Activated CD8-positive, alpha-beta T cell treated with anti-CD3 and anti-CD28 coated beads, Interleukin-2, amount 10 ng/mL, durations not matched to agents 7 days and 5 days (primary cell): ENCODE data around the gene UVRAG. TPM values are rescaled to one million over a fixed set of nuclear protein-coding genes. Genes with fewer than 3 reads are reported as not detected.
"Not testable (repeated sequence)": the region's sequence is repeated elsewhere in the genome, so short reads cannot be mapped to it uniquely, and the experiment has no call there.

ENCODE experiments used
- ATAC-seq: fragments of 150-1000 bp; cut with Tn5 transposase; one replicate; pipeline ENCODE4 v1.10.0; 2021; ENCODE audit warnings: moderate library complexity
- CTCF ChIA-PET: fragments of 350-600 bp; sonication (Branson Sonifier 250); formaldehyde crosslinking; loops from one replicate; lab custom pipeline; 2021; ENCODE audit warnings: antibody characterized with exemption; lab: Charles Lee
- POLR2A ChIA-PET: fragments of 350-600 bp; sonication (Branson Sonifier 250); formaldehyde crosslinking; loops from one replicate; lab custom pipeline; 2021; ENCODE audit warnings: antibody characterized with exemption; lab: Charles Lee
- DNase-seq: peaks from one replicate; pipeline ENCODE4 v3.0.0-alpha.2; 2020
- H3K27ac Mint-ChIP-seq: one replicate; pipeline ENCODE4 v1.8.0; 2021; ENCODE audit warnings: mild to moderate bottlenecking, mixed read lengths
- H3K27me3 Mint-ChIP-seq: one replicate; pipeline ENCODE4 v1.8.0; 2021; ENCODE audit warnings: low read depth, mixed read lengths
- H3K36me3 Mint-ChIP-seq: one replicate; pipeline ENCODE4 v1.8.0; 2021; ENCODE audit warnings: low read depth, mixed read lengths
- H3K4me1 Mint-ChIP-seq: one replicate; pipeline ENCODE4 v1.8.0; 2021; ENCODE audit warnings: low read depth, mixed read lengths
- H3K4me3 Mint-ChIP-seq: one replicate; pipeline ENCODE4 v1.8.0; 2021; ENCODE audit warnings: mild to moderate bottlenecking, mixed read lengths
- H3K9me3 Mint-ChIP-seq: one replicate; pipeline ENCODE4 v1.8.0; 2022; ENCODE audit warnings: mixed read lengths; ENCODE audit not compliant: insufficient read depth
- total RNA-seq, 2 experiments: library from RNA; stranded (reverse); gene quantifications; one replicate each; pipeline ENCODE4 v1.2.3, GENCODE V29; 2021

The UVRAG gene
- total RNA-seq, 2 experiments from 2014 or later = 19.8 to 21.1 TPM

DNA sequence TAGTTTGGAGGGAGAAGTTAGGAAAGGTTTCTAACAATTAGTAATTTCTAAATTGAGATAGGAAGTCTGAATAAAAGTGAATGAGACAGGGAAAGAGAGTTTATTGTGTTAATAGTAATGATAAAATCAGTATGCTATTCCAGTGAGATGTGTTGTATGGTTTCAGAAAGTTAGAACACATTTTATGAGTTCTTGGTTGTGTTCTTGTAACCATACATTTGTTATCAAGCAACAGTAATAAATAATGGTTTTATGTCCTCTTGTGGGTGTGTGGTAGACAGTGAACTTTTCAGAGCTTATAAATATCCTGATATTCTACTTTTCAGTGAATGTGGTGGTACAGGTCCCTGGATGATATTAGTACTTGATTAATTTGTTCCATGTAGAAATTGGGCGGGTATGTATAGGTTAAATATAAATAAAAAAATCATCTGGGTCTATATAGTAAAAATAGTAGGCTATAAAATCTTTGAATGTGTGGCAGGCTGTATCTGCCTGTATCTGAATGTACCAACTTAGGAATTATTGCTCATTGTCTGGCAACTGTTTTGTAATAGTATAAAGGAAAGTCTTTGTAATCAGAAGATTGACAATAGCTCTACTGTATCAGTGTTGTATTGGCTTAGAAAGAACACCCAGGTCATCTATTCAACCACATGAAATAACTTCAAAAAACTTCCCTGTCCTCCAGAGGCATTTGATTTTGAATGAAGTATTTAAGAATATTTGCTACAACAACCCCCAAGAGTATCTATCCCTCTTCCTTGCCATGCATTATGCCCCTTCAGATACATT, 54.8 kb downstream of the UVRAG start:
- H3K4me1 Mint-ChIP-seq = peaks cover 14% of the 10 kb centered on the region

DNA sequence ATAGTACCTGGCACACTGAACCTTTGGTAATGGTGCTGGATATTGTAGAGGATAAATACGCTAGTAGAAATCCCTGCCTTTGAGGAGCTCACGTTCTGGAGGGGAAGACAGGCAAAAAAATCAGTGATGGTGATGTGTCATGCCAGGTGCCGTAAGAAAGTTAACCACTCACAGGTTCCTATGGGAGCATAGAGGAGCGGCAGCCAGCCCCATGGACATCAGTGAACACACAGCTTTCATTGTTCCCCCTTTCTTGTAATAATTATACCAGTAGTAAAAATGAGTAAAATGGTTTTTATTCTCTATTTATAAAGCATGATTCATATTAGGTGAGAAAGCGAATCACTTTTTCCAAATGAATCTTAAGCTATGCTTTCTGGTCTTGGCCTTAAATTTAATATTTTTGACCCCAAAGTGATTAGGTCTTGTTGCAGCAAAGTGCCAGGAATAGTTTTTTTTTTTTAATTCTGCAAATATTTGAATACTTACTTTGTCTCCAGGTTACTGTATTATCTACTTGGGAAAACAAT, 57.9 kb downstream of the UVRAG start:
- ATAC-seq = no peak
- H3K36me3 Mint-ChIP-seq = no peaks in the 10 kb centered on the region
- peaks cover 14% of the 10 kb centered on the region for H3K4me1 Mint-ChIP-seq

More for the DNA sequence above, 54.8 kb downstream of the UVRAG start:
- POLR2A ChIA-PET = no interaction called here
- Mint-ChIP-seq H3K36me3 (peaks cover 2% of the 10 kb centered on the region), H3K27ac (no peak overlapping the region), H3K27me3 (no peaks in the 10 kb centered on the region), H3K9me3 (no peaks in the 10 kb centered on the region), H3K4me3 (no peak overlapping the region)
- DNase-seq (no peak), ATAC-seq (no peak)
- CTCF ChIA-PET = interaction anchor here (0.6 to 5.3 kb wide), 8 partner anchors 38 to 339 kb away, joined by 3 to 97 read pairs (median 5); partner anchors contain the start of gene UVRAG

DNA sequence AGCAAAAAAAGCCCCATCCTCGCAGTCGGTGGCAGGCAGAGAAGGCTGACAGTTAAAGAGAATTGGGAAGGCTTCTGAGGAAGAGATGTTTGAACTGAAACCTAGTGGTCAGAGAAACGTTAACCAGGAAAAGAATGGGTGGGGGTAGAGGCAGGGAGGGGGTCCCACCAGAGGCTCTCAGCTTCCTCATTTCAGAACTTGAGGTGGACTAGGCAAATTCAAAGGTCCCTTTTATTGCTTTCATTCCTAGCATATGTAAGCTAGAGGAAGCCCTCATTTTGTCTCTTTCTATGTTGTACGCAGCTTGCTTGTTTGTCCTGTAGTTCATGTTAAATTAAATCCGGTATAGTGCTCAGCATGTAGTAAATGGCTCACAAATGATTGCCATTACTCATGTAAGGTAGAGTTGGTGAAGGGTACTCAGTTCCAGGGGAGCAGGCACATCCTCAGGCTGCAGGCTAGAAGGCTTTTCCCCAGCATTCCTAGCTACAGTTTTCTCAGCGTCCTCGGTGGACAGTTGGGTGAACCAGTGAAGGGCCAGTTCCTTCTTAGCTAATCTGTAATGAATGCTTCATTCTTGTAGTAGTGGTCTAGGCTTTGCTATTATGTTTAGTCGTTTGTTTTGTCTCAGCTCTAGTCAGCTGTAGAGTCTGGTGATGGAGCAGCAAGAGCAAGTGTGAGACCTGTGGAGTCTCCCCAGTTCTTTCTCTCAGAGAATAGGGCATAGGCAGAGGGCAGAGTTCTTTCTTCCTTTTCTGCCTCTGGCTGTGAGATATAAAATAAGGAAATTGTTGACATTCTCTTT, 58.6 kb downstream of the UVRAG start:
- peaks cover 14% of the 10 kb centered on the region for H3K4me1 Mint-ChIP-seq
- H3K4me3 Mint-ChIP-seq = no peak overlapping the region
- no peaks in the 10 kb centered on the region for H3K36me3 Mint-ChIP-seq
- DNase-seq (no peak), ATAC-seq (no peak)
- H3K27ac Mint-ChIP-seq = no peak overlapping the region
- no peaks in the 10 kb centered on the region for H3K27me3 Mint-ChIP-seq
- POLR2A ChIA-PET = no interaction called here
- CTCF ChIA-PET = interaction anchor here (0.8 to 2.5 kb wide), 7 partner anchors 12 to 335 kb away, joined by 3 to 16 read pairs (median 3); partner anchors contain the start of gene UVRAG
- no peaks in the 10 kb centered on the region for H3K9me3 Mint-ChIP-seq

More for the DNA sequence above, 57.9 kb downstream of the UVRAG start:
- Mint-ChIP-seq H3K9me3 (no peaks in the 10 kb centered on the region), H3K4me3 (no peak overlapping the region), H3K27me3 (no peaks in the 10 kb centered on the region), H3K27ac (no peak overlapping the region)
- ChIA-PET POLR2A (interaction anchor here (0.6 kb wide), 1 partner anchor 1425 kb away, joined by 4 read pairs; no protein-coding TSS in a partner anchor), CTCF (interaction anchor here (0.6 to 2.5 kb wide), 9 partner anchors 12 to 279 kb away, joined by 3 to 16 read pairs (median 3); partner anchors contain the start of gene UVRAG)
- no peak for DNase-seq

DNA sequence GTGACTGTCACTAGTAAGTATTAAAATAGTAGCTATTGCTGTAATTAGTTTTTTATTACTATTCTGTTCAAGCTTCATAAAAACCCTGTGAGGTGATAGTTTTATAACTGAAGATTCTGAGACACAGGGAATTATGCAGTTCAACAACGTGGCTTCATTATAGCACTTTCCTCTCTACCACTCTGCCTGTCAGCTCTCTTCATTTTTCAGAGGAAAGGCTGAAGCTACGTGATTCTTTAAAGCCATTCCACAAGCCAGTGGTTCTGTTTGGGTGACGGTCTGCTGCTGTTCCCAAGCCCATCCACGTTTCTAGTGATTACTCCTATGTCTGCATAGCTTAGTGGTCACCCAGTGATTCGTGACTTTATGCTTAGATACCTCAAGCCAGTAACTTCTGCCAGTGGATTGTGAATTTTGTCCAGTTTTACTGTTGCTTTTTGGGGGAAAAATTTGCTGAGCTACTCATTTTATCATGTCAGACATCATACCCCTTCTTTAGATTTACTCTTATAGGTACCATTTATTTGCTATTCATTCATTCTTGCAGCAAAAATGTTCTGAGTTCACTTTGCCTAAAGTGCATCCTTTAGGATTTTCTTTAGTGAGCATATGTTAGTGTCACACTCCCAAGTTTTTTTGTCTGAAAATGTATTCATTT, 59.8 kb downstream of the UVRAG start:
- ATAC-seq = no peak
- DNase-seq = no peak
- CTCF ChIA-PET = interaction anchor here (1.2 to 2.5 kb wide), 3 partner anchors 72 to 334 kb away, joined by 4 to 16 read pairs (median 7); no protein-coding TSS in a partner anchor
- Mint-ChIP-seq H3K36me3 (no peaks in the 10 kb centered on the region), H3K4me3 (no peak overlapping the region), H3K27me3 (no peaks in the 10 kb centered on the region), H3K27ac (no peak overlapping the region), H3K9me3 (no peaks in the 10 kb centered on the region), H3K4me1 (peaks cover 14% of the 10 kb centered on the region)
- POLR2A ChIA-PET = no interaction called here

DNA sequence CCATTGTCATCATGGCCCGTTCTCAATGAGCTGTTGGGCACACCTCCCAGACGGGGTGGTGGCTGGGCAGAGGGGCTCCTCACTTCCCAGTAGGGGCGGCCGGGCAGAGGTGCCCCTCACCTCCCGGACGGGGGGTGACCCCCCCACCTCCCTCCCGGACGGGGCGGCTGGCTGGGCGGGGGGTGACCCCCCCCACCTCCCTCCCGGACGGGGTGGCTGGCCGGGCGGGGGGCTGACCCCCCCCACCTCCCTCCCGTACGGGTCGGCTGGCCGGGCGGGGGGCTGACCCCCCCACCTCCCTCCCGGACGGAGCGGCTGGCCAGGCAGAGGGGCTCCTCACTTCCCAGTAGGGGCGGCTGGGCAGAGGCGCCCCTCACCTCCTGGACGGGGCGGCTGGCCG, 62.3 kb downstream of the UVRAG start:
- ATAC-seq, DNase-seq, CTCF ChIA-PET, H3K27me3 Mint-ChIP-seq, H3K4me3 Mint-ChIP-seq, H3K27ac Mint-ChIP-seq, H3K36me3 Mint-ChIP-seq, POLR2A ChIA-PET, H3K9me3 Mint-ChIP-seq: not testable (repeated sequence)
- H3K4me1 Mint-ChIP-seq = peaks cover 14% of the 10 kb centered on the region

DNA sequence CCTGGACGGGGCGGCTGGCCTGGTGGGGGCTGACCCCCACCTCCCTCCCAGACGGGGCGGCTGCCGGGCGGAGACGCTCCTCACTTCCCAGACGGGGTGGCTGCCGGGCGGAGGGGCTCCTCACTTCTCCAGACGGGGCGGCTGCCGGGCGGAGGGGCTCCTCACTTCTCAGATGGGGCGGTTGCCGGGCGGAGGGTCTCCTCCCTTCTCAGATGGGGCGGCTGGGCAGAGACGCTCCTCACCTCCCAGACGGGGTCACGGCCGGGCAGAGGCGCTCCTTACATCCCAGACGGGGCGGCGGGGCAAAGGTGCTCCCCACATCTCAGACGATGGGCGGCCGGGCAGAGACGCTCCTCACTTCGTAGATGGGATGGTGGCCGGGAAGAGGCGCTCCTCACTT, 62.9 kb downstream of the UVRAG start:
- H3K27me3 Mint-ChIP-seq, DNase-seq, CTCF ChIA-PET, H3K36me3 Mint-ChIP-seq, H3K4me1 Mint-ChIP-seq, ATAC-seq, H3K9me3 Mint-ChIP-seq, H3K27ac Mint-ChIP-seq, H3K4me3 Mint-ChIP-seq: not testable (repeated sequence)
- POLR2A ChIA-PET = interaction anchor here (0.9 kb wide), 1 partner anchor 15 kb away, joined by 4 read pairs; no protein-coding TSS in a partner anchor

DNA sequence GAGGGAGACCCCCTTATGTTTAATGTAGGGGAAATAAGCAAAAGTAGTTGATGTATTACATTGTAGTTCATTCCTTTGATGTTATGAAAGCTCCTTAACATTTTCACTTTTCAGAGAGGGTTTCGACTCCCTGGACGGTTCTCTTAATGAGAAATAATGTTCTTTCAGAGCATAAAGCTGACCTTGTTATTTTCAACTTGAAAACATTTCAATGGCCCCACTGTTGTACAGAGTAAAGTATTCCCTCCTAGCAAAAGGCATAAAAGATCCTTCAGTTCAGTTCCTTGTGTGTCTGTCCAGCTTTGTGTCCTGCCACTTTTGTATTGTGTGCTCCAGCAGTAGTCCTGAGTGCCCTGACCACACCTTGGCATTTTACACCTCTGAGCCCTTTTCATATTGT, 63.9 kb downstream of the UVRAG start:
- H3K27ac Mint-ChIP-seq = no peak overlapping the region
- H3K4me1 Mint-ChIP-seq = peaks cover 2% of the 10 kb centered on the region
- H3K27me3 Mint-ChIP-seq = no peaks in the 10 kb centered on the region
- H3K36me3 Mint-ChIP-seq = peaks cover 6% of the 10 kb centered on the region
- DNase-seq (no peak), ATAC-seq (no peak)
- ChIA-PET POLR2A (interaction anchor here (0.9 kb wide), 1 partner anchor 16 kb away, joined by 4 read pairs; no protein-coding TSS in a partner anchor), CTCF (no interaction called here)
- no peak overlapping the region for H3K4me3 Mint-ChIP-seq
- no peaks in the 10 kb centered on the region for H3K9me3 Mint-ChIP-seq

DNA sequence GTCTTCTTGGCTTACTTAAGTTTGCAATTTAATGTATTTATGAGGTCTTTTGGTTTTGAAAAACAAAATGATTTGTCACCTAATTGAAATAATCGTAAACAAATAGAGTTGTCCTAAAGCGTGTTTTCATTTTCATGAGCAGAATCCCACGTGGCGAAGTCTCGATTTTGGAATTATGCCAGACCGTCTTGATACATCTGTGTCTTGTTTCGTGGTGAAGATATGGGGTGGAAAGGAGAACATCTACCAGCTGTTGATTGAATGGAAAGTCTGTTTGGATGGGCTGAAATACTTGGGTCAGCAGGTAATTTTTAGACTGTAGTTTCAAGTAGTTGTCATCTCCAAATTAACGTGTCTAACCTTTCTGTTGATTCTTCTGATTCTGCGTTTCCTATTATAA, 64.7 kb downstream of the UVRAG start:
- ATAC-seq (no peak), DNase-seq (no peak)
- ChIA-PET CTCF (interaction anchor here (1.0 kb wide), 1 partner anchor 13 kb away, joined by 3 read pairs; no protein-coding TSS in a partner anchor), POLR2A (no interaction called here)
- no peak overlapping the region for H3K27ac Mint-ChIP-seq
- peaks cover 6% of the 10 kb centered on the region for H3K36me3 Mint-ChIP-seq
- H3K27me3 Mint-ChIP-seq = no peaks in the 10 kb centered on the region
- H3K4me1 Mint-ChIP-seq = no peaks in the 10 kb centered on the region
- H3K4me3 Mint-ChIP-seq = no peak overlapping the region
- H3K9me3 Mint-ChIP-seq = no peaks in the 10 kb centered on the region

DNA sequence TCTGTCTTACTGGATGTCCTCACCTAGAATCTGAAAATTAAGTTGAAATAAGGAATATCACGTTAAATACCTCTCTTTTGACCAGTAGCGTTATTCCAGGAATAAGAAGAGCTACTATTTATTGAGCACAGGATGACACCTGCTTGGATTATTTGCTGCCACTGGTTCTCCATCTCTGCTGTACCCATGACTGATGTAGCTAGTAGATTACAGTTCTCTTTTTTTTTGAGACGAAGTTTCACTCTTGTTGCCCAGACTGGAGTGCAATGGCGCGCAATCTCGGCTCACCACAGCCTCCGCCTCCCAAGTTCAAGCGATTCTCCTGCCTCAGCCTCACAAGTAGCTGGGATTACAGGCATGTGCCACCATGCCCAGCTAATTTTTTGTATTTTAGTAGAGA, 65.3 kb downstream of the UVRAG start:
- CTCF ChIA-PET = interaction anchor here (0.7 to 1.7 kb wide), 3 partner anchors 13 to 328 kb away, joined by 3 read pairs; no protein-coding TSS in a partner anchor
- ATAC-seq, H3K4me1 Mint-ChIP-seq, H3K27ac Mint-ChIP-seq, POLR2A ChIA-PET, H3K4me3 Mint-ChIP-seq, H3K36me3 Mint-ChIP-seq, H3K9me3 Mint-ChIP-seq, DNase-seq, H3K27me3 Mint-ChIP-seq: not testable (repeated sequence)

DNA sequence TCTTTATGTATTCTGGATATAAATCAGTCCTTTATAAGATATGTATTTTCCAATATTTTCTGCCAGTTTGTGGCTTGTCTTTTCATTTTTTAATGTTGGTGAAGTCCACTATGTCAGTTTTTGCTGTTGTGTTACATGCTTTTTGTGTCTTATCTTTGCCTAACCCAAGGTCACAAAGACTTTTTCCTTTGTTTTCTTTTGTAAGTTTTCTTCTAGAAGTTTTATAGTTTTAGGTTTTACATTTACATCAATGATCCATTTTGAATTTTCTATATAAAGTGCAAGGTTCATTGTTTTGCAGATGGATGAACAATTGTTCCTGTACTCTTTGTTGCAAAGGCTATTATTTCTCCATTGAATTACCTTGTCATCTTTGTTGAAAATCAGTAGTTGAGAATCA, 69.3 kb downstream of the UVRAG start:
- H3K9me3 Mint-ChIP-seq = no peaks in the 10 kb centered on the region
- H3K36me3 Mint-ChIP-seq = peaks cover 6% of the 10 kb centered on the region
- H3K4me3 Mint-ChIP-seq = no peak overlapping the region
- H3K27ac Mint-ChIP-seq = no peak overlapping the region
- ChIA-PET POLR2A (no interaction called here), CTCF (interaction anchor here (1.4 kb wide), 1 partner anchor 268 kb away, joined by 5 read pairs; no protein-coding TSS in a partner anchor)
- no peaks in the 10 kb centered on the region for H3K4me1 Mint-ChIP-seq
- DNase-seq = no peak
- ATAC-seq = no peak
- no peaks in the 10 kb centered on the region for H3K27me3 Mint-ChIP-seq

DNA sequence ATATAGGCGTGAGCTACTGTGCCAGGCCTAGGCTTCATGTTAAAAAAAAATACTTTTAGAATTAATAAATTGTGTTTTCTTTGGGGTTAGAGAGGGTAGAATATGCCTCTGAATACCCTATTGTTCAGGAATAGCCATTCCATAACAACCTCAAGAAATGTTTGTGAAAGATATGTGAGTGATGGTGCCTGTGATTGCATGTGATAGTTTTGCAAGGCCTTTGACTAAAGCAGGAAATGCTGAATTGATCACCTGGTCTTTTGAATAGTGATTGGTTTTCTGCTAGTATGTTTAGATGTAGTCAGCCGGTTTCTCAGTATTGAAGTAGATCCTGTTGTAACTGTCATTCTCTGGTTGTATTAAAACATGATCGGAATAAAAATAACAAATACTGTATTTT, 73.4 kb downstream of the UVRAG start:
- H3K4me3 Mint-ChIP-seq = no peak overlapping the region
- peaks cover 4% of the 10 kb centered on the region for H3K36me3 Mint-ChIP-seq
- peaks cover 6% of the 10 kb centered on the region for H3K4me1 Mint-ChIP-seq
- H3K27me3 Mint-ChIP-seq = no peaks in the 10 kb centered on the region
- DNase-seq (no peak), ATAC-seq (no peak)
- ChIA-PET CTCF (interaction anchor here (3.4 kb wide), 1 partner anchor 9 kb away, joined by 10 read pairs; no protein-coding TSS in a partner anchor), POLR2A (no interaction called here)
- H3K9me3 Mint-ChIP-seq = no peaks in the 10 kb centered on the region
- no peak overlapping the region for H3K27ac Mint-ChIP-seq
